Esophagus squamous epithelium (tissue), 4 donors: ENCODE results near the gene ST3GAL3.

Experiments used
- POLR2A ChIP-seq, 4 donors: fragments of 450-650 bp; IDR thresholded peaks; one replicate each; pipeline ENCODE4 v1.6.1; 2017; ENCODE audit warnings: antibody characterized with exemption in 4 of 4, mild to moderate bottlenecking in 4 of 4, moderate library complexity in 3 of 4
- TF ChIP-seq, protein P1 (sequence below), 6 experiments: fragments of 450-650 bp in 4 of 6; fragments of 200-600 bp in 2 of 6; sonication (generic) in 2 of 6; IDR thresholded peaks; one replicate each; pipeline ENCODE4 v1.5.1; 2016 to 2019; ENCODE audit warnings: antibody characterized with exemption in 6 of 6, mild to moderate bottlenecking in 4 of 6, moderate library complexity in 4 of 6

DNA sequence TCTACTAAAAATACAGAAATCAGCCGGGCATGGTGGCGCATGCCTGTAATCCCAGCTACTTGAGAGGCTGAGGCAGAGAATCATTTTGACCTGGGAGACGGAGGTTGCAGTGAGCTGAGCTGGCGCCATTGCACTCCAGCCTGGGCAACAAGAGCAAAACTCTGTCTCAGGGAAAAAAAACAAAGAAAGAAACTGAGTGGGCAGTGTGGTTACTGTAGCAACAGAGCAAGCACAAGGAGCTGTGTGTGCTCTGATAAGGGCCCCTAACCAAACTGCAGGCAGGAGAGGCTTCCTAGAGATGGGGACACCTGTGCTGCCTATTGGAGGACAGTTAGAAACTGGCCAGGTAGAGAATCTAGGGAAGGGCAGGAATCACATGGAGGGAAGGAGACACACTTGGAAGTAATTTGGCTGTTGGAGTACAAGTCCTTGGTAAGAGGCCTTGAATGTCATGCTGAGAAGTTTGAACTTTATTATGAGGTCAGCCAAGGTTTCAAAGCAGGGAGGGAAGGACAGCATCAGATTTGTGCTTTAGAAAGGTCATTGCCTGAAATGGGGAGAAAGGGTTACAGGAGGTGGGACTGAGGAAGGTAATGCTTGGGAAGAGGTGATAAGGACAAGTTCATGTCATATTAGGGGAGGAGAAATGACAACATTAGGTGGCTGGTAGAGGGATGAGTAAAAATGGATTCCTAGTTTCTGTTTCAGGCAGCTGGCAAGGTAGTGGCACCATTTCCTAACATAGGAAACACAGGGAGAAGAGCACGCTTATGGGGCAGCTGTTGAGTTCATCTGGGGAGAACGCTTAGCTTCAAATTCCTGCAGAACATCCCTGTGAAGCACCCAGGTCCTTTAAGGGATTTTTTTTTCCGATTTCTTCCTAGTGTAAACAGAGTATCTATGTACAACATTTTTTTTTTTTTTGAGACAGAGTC lies 157.0 kb downstream of the ST3GAL3 start:
- TF ChIP-seq, protein P1, sequence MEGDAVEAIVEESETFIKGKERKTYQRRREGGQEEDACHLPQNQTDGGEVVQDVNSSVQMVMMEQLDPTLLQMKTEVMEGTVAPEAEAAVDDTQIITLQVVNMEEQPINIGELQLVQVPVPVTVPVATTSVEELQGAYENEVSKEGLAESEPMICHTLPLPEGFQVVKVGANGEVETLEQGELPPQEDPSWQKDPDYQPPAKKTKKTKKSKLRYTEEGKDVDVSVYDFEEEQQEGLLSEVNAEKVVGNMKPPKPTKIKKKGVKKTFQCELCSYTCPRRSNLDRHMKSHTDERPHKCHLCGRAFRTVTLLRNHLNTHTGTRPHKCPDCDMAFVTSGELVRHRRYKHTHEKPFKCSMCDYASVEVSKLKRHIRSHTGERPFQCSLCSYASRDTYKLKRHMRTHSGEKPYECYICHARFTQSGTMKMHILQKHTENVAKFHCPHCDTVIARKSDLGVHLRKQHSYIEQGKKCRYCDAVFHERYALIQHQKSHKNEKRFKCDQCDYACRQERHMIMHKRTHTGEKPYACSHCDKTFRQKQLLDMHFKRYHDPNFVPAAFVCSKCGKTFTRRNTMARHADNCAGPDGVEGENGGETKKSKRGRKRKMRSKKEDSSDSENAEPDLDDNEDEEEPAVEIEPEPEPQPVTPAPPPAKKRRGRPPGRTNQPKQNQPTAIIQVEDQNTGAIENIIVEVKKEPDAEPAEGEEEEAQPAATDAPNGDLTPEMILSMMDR (IDR thresholded peaks at IDR 0.05) = no peak
- TF ChIP-seq POLR2A (IDR thresholded peaks at IDR 0.05) = no peak
